Neural progenitor cell (in vitro differentiated cells): ENCODE data around the gene GNL2. TPM values are rescaled to one million over a fixed set of nuclear protein-coding genes. Genes with fewer than 3 reads are reported as not detected.

Experiments
- DNase-seq: peaks from one replicate; pipeline ENCODE4 v3.0.0-alpha.2; 2016; ENCODE audit warnings: low spot score
- H2AFZ ChIP-seq: fragments of 200-600 bp; sonication (generic); replicated peaks from 2 replicates; pipeline ENCODE4 v1.6.1; 2016; ENCODE audit warnings: antibody characterized with exemption
- H3F3A ChIP-seq: fragments of 200-600 bp; sonication (generic); 2 replicates; pipeline ENCODE4 v1.6.1; 2016; ENCODE audit warnings: antibody characterized with exemption, low read depth
- H3K27ac ChIP-seq: fragments of 200-600 bp; sonication (generic); 2 replicates; pipeline ENCODE4 v1.5.1; 2016; ENCODE audit warnings: mild to moderate bottlenecking
- H3K27me3 ChIP-seq: fragments of 200-600 bp; sonication (generic); 2 replicates; pipeline ENCODE4 v1.6.1; 2016; ENCODE audit warnings: mild to moderate bottlenecking, moderate library complexity
- H3K36me3 ChIP-seq: fragments of 200-600 bp; sonication (generic); 2 replicates; pipeline ENCODE4 v1.5.1; 2016
- H3K4me1 ChIP-seq: fragments of 200-600 bp; sonication (generic); 2 replicates; pipeline ENCODE4 v1.6.1; 2016; ENCODE audit warnings: mixed run types
- H3K4me2 ChIP-seq: fragments of 200-600 bp; sonication (generic); 2 replicates; pipeline ENCODE4 v1.6.1; 2016
- H3K4me3 ChIP-seq: fragments of 200-600 bp; sonication (generic); 2 replicates; pipeline ENCODE4 v1.5.1; 2016
- H3K79me2 ChIP-seq: fragments of 200-600 bp; sonication (generic); 2 replicates; pipeline ENCODE4 v1.6.1; 2016; ENCODE audit warnings: low read depth
- H3K9ac ChIP-seq: fragments of 200-600 bp; sonication (generic); 2 replicates; pipeline ENCODE4 v1.6.1; 2016
- H3K9me3 ChIP-seq: fragments of 200-600 bp; sonication (generic); 2 replicates; pipeline ENCODE4 v1.5.1; 2016; ENCODE audit warnings: low read depth
- H4K20me1 ChIP-seq: fragments of 200-600 bp; sonication (generic); 2 replicates; pipeline ENCODE4 v1.6.1; 2016; ENCODE audit warnings: low read depth
- H3K27ac Mint-ChIP-seq: 3 replicates; pipeline ENCODE4 v1.8.0; 2021; ENCODE audit warnings: mixed read lengths
- H3K27me3 Mint-ChIP-seq: 2 replicates; pipeline ENCODE4 v1.8.0; 2022; ENCODE audit warnings: low read depth, mild to moderate bottlenecking, inconsistent platforms, moderate library complexity, mixed read lengths; ENCODE audit not compliant: insufficient read depth
- H3K36me3 Mint-ChIP-seq: 3 replicates; pipeline ENCODE4 v1.8.0; 2021; ENCODE audit warnings: mixed read lengths
- H3K4me1 Mint-ChIP-seq: 3 replicates; pipeline ENCODE4 v1.8.0; 2021; ENCODE audit warnings: mixed read lengths
- H3K4me3 Mint-ChIP-seq: 3 replicates; pipeline ENCODE4 v1.8.0; 2021; ENCODE audit warnings: mild to moderate bottlenecking, moderate library complexity, mixed read lengths
- H3K9me3 Mint-ChIP-seq: 3 replicates; pipeline ENCODE4 v1.8.0; 2020; ENCODE audit warnings: mixed read lengths
- CTCF ChIP-seq: fragments of 200-600 bp; sonication (generic); IDR thresholded peaks from 2 replicates; pipeline ENCODE4 v1.5.1; 2017; ENCODE audit warnings: antibody characterized with exemption, mild to moderate bottlenecking
- EZH2 ChIP-seq: fragments of 200-600 bp; sonication (generic); IDR thresholded peaks from 2 replicates; pipeline ENCODE4 v1.6.1; 2017; ENCODE audit warnings: antibody characterized with exemption, mild to moderate bottlenecking, moderate library complexity
- EZH2phosphoT487 ChIP-seq: fragments of 200-600 bp; sonication (generic); IDR thresholded peaks from 2 replicates; pipeline ENCODE4 v1.6.1; 2017; ENCODE audit warnings: antibody characterized with exemption
- total RNA-seq: library from RNA; depleted of rRNA; stranded (reverse); fragments of >200 nt; gene quantifications from 2 replicates; pipeline ENCODE4 v1.2.3, GENCODE V29; 2015; ENCODE audit warnings: low replicate concordance

Gene GNL2
- total RNA-seq, result 48.9 and 67.1 TPM in 2 replicates

GRCh38 chr1:37595440-37596181 lies at the start of gene GNL2:
Gene GNL2, minus strand, starts transcription at chr1:37595937. Its CDS starts 115 bp downstream, at chr1:37595822.
- peaks cover 36% of the 10 kb centered on the region for H4K20me1 ChIP-seq
- no peaks in the 10 kb centered on the region for H3K9me3 Mint-ChIP-seq
- no peaks in the 10 kb centered on the region for H3K9me3 ChIP-seq
- TF ChIP-seq CTCF (no peak), EZH2phosphoT487 (no peak), EZH2 (no peak)
- H3K4me1 Mint-ChIP-seq, result peaks cover 28% of the 10 kb centered on the region
- H3K9ac ChIP-seq, result peak within 1 kb of the TSS; percentile 79
- H3K27ac ChIP-seq, result no peak within 1 kb of the TSS
- peaks cover 9% of the 10 kb centered on the region for H3K36me3 Mint-ChIP-seq
- peaks cover 9% of the 10 kb centered on the region for H3K27me3 Mint-ChIP-seq
- peaks cover 35% of the 10 kb centered on the region for H3K79me2 ChIP-seq
- H3K4me3 Mint-ChIP-seq, result peak within 1 kb of the TSS; percentile 96
- H3K36me3 ChIP-seq, result no peaks in the 10 kb centered on the region
- H2AFZ ChIP-seq, result peak within 1 kb of the TSS; percentile 84
- H3K4me2 ChIP-seq, result peak within 1 kb of the TSS; percentile 91
- peak within 1 kb of the TSS; percentile 69 for H3K4me3 ChIP-seq
- H3K27me3 ChIP-seq, result peaks cover 46% of the 10 kb centered on the region
- peak within 1 kb of the TSS; percentile 77 for H3K27ac Mint-ChIP-seq
- peaks cover 7% of the 10 kb centered on the region for H3K4me1 ChIP-seq
- peak; percentile 99 for DNase-seq
- no peaks in the 10 kb centered on the region for H3F3A ChIP-seq

- Histone ChIP-seq H2AFZ (no peak overlapping the region), H3K4me2 (no peak overlapping the region), H3K27ac (no peak overlapping the region), H3K4me1 (no peaks in the 10 kb centered on the region), H3K79me2 (no peaks in the 10 kb centered on the region), H3K36me3 (no peaks in the 10 kb centered on the region), H3K9me3 (no peaks in the 10 kb centered on the region), H3K9ac (no peak overlapping the region), H4K20me1 (no peaks in the 10 kb centered on the region), H3F3A (peaks cover under 1% of the 10 kb centered on the region), H3K27me3 (peaks cover 100% of the 10 kb centered on the region), H3K4me3 (no peak overlapping the region)
- Mint-ChIP-seq H3K4me1 (peaks cover 15% of the 10 kb centered on the region), H3K36me3 (no peaks in the 10 kb centered on the region), H3K9me3 (no peaks in the 10 kb centered on the region), H3K27ac (no peak overlapping the region), H3K27me3 (peaks cover 21% of the 10 kb centered on the region), H3K4me3 (no peak overlapping the region)
- TF ChIP-seq EZH2phosphoT487 (no peak), CTCF (no peak), EZH2 (no peak)
- DNase-seq, result no peak
These were observed 45.3 kb upstream of the GNL2 start for GRCh38 chr1:37641059-37641458.

- H3K4me3 Mint-ChIP-seq, result no peak overlapping the region
- DNase-seq, result no peak
- H3K79me2 ChIP-seq, result no peaks in the 10 kb centered on the region
- peaks cover 2% of the 10 kb centered on the region for H3K9me3 Mint-ChIP-seq
- H3F3A ChIP-seq, result peaks cover 31% of the 10 kb centered on the region
- H3K27me3 Mint-ChIP-seq, result peaks cover 44% of the 10 kb centered on the region
- peaks cover 100% of the 10 kb centered on the region for H3K27me3 ChIP-seq
- no peaks in the 10 kb centered on the region for H3K9me3 ChIP-seq
- H3K27ac ChIP-seq, result no peak overlapping the region
- peaks cover 44% of the 10 kb centered on the region for H3K4me1 Mint-ChIP-seq
- H3K4me3 ChIP-seq, result no peak overlapping the region
- peaks cover 34% of the 10 kb centered on the region for H4K20me1 ChIP-seq
- H3K36me3 ChIP-seq, result no peaks in the 10 kb centered on the region
- no peak overlapping the region for H3K27ac Mint-ChIP-seq
- TF ChIP-seq CTCF (no peak), EZH2phosphoT487 (no peak), EZH2 (no peak)
- H3K4me2 ChIP-seq, result no peak overlapping the region
- no peak overlapping the region for H2AFZ ChIP-seq
- peaks cover 4% of the 10 kb centered on the region for H3K36me3 Mint-ChIP-seq
- H3K9ac ChIP-seq, result no peak overlapping the region
- H3K4me1 ChIP-seq, result peaks cover 27% of the 10 kb centered on the region
These were observed 40.7 kb upstream of the GNL2 start for GRCh38 chr1:37636435-37636834.
